Astrocyte (in vitro differentiated cells and primary cell): Measurements from ENCODE around the gene TMED6.

Source experiments
- CTCF ChIP-seq: IDR thresholded peaks from 2 replicates; pipeline ENCODE4 v1.5.1; 2011; ENCODE audit warnings: low read depth, mild to moderate bottlenecking, inconsistent platforms, low read length, moderate library complexity; ENCODE audit not compliant: insufficient read depth
- EZH2 ChIP-seq: IDR thresholded peaks from 2 replicates; pipeline ENCODE4 v1.6.1; 2012; ENCODE audit warnings: mild to moderate bottlenecking, low read length, inconsistent platforms; ENCODE audit not compliant: insufficient read depth

DNA sequence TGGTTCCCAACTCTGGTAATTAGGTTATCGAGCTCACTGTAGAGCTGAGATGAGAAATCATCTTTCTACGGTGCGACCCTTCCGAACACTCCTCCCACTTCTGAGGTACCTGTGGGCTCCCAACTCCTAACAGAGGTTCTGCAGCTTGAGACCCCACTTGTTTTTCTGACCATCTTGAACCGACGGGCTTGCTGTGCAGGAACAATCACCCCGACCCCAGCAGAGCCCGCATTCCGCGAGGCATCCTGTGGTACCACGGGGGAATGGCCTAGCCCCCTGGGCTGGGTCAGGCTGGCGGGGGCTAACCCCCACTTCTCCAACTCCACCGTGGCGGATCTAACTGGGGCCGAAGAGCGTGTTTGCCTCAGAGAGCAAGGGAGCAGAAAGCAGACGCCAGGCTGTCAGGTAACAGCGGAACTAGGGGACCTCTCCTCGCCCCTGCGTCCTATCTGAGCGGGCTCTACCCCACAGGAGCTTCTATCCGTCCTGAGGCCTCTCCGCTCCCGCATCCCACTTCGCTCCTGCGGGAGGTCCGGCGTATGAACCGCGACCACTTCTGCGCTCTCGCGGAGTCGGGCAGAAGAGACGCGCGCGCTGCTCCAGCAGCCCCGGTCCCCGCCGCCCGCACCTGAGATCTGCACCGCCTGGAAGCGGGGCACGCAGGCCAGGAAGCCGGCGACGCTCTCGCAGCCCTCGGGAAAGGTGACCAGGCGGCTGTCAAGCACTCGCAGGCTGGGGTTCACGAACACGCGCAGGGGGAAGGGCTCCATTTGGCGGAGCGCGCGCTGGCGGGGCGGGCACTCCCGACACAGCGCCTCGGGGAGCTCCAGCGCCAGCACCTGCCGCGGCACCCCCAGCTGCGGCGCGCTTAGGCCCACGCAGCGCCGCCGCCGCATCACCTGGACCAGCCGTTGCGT lies 22.0 kb downstream of the TMED6 start:
- TF ChIP-seq EZH2 (no peak), CTCF (no peak)
